Measurements from ENCODE around the gene ADD2. TPM values are rescaled to one million over a fixed set of nuclear protein-coding genes. Genes with fewer than 3 reads are reported as not detected.

ADD2 gene
- total RNA-seq, 4 donors from 2014 or later = 0.42 to 2.4 (median 1.3) TPM

- no peak overlapping the region for H3K4me3 ChIP-seq
- no peaks in the 10 kb centered on the region for H3K36me3 ChIP-seq
- 67 to 71% methylated on average over 3 of the region's 3 CpGs for WGBS, 2 donors
- H3K9me3 ChIP-seq = no peaks in the 10 kb centered on the region
- intact Hi-C loops (cut with DNase I) = no loop called here
- TF ChIP-seq POLR2A (IDR thresholded peaks at IDR 0.05) = no peak
- TF ChIP-seq CTCF (IDR thresholded peaks at IDR 0.05) = no peak
- no peaks in the 10 kb centered on the region for H3K4me1 ChIP-seq
- no peaks in the 10 kb centered on the region for H3K27me3 ChIP-seq
- no peak for DNase-seq
- H3K27ac ChIP-seq = no peak overlapping the region
Measured at GRCh38 chr2:70708376-70709199, 59.4 kb downstream of the ADD2 start.

- no peaks in the 10 kb centered on the region for H3K9me3 ChIP-seq
Measured at GRCh38 chr2:70707706-70708105, 60.3 kb downstream of the ADD2 start.

GRCh38 chr2:70706026-70706795, 61.8 kb downstream of the ADD2 start:
- Histone ChIP-seq H3K27ac (no peak overlapping the region), H3K36me3 (no peaks in the 10 kb centered on the region), H3K27me3 (no peaks in the 10 kb centered on the region), H3K9me3 (no peaks in the 10 kb centered on the region), H3K4me3 (no peak overlapping the region), H3K4me1 (no peaks in the 10 kb centered on the region)
- TF ChIP-seq CTCF (IDR thresholded peaks at IDR 0.05) (no peak), POLR2A (IDR thresholded peaks at IDR 0.05) (no peak)
- no peak for DNase-seq
- intact Hi-C loops (cut with DNase I) = no loop called here
- 80 to 89% methylated on average over 8 to 27 of the region's 36 CpGs for WGBS, 2 donors

More at GRCh38 chr2:70707706-70708105, 60.3 kb downstream of the ADD2 start:
- Histone ChIP-seq H3K27me3 (no peaks in the 10 kb centered on the region), H3K4me1 (no peaks in the 10 kb centered on the region), H3K4me3 (no peak overlapping the region), H3K36me3 (no peaks in the 10 kb centered on the region), H3K27ac (no peak overlapping the region)
- intact Hi-C loops (cut with DNase I) = no loop called here
- no peak for TF ChIP-seq POLR2A (IDR thresholded peaks at IDR 0.05)
- no peak for TF ChIP-seq CTCF (IDR thresholded peaks at IDR 0.05)
- WGBS, 2 donors = 70 to 100% methylated on average over 1 of the region's 1 CpG
- DNase-seq = no peak

GRCh38 chr2:70705160-70705850, 62.7 kb downstream of the ADD2 start:
- Histone ChIP-seq H3K4me3 (no peak overlapping the region), H3K36me3 (no peaks in the 10 kb centered on the region), H3K27ac (no peak overlapping the region), H3K9me3 (no peaks in the 10 kb centered on the region), H3K27me3 (no peaks in the 10 kb centered on the region), H3K4me1 (no peaks in the 10 kb centered on the region)
- WGBS, 2 donors = 61 to 83% methylated on average over 6 to 7 of the region's 8 CpGs
- intact Hi-C loops (cut with DNase I) = no loop called here
- DNase-seq = no peak
- TF ChIP-seq POLR2A (IDR thresholded peaks at IDR 0.05) (no peak), CTCF (IDR thresholded peaks at IDR 0.05) (no peak)
